Memory B cell (primary cell): Measurements from ENCODE around the gene FAR2.

Experiments used
- ATAC-seq: fragments of 150-1000 bp; cut with Tn5 transposase; 2 replicates; pipeline ENCODE4 v1.10.0; 2021; ENCODE audit warnings: low read depth, mild to moderate bottlenecking, moderate library complexity
- DNase-seq, 2 donors: peaks; one replicate each; pipeline ENCODE4 v3.0.0; 2022; ENCODE audit warnings: low spot score in 2 of 2
- H3K27ac Mint-ChIP-seq: one replicate; pipeline ENCODE4 v1.8.0; 2022; ENCODE audit warnings: mild to moderate bottlenecking, moderate library complexity, mixed read lengths
- H3K27me3 Mint-ChIP-seq: one replicate; pipeline ENCODE4 v1.8.0; 2022; ENCODE audit warnings: mixed read lengths
- H3K36me3 Mint-ChIP-seq: one replicate; pipeline ENCODE4 v1.8.0; 2022; ENCODE audit warnings: mild to moderate bottlenecking, mixed read lengths
- H3K4me1 Mint-ChIP-seq: one replicate; pipeline ENCODE4 v1.8.0; 2022; ENCODE audit warnings: mixed read lengths
- H3K4me3 Mint-ChIP-seq: one replicate; pipeline ENCODE4 v1.8.0; 2022; ENCODE audit warnings: mild to moderate bottlenecking, moderate library complexity, mixed read lengths
- H3K9me3 Mint-ChIP-seq: one replicate; pipeline ENCODE4 v1.8.0; 2022; ENCODE audit warnings: mixed read lengths

The FAR2 gene

DNA sequence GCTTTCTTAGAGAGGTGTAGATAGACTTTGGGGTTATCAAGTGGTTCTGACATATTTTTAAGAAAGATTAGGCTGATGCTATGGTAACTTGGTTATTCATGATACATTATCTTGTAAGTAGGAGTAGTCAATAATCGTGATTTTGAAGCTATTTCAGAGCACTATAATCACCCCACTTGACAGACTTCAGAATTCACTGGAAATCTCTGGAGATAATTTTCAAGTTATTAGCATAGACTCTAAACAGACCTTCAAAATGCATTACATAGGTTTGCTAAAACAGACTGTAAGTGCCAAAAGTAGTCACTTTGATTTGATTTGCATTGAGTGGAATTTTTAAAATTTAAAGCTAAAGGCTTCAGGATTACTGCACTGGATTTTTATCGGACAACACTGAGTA is 157.6 kb downstream of the FAR2 start:
- Mint-ChIP-seq H3K27ac (no peak overlapping the region), H3K36me3 (no peaks in the 10 kb centered on the region), H3K27me3 (no peaks in the 10 kb centered on the region), H3K4me3 (no peak overlapping the region), H3K9me3 (no peaks in the 10 kb centered on the region), H3K4me1 (no peaks in the 10 kb centered on the region)
- no peak for DNase-seq
- ATAC-seq = no peak

DNA sequence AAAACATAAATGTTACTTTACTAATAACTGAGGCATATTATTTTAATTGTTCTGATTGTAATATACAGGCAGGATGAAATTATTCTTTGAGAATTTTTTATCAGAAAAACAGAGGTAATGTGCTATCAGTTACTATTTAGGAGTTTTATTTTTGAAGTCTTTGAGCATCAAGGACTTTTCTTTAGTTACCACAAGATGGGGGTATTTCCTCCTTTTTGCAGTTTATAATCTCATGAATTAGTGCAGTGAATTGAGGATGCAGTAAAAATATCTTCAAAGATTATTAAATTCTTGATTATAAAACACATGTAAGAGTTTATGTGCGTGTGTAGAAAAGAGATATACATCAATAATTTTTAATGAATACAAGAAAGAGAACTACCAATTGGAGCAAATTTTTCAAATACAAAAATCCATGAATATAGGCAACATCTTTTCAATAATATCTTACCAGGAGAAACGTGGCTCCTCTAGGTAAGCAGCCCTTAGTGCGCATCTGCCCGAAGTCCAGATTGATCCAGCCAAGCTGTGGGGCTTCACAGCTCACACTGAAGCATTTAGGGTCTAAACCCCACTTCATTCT is 160.3 kb downstream of the FAR2 start:
- no peak overlapping the region for H3K4me3 Mint-ChIP-seq
- no peak overlapping the region for H3K27ac Mint-ChIP-seq
- ATAC-seq (no peak), DNase-seq (no peak)
- H3K4me1 Mint-ChIP-seq = no peaks in the 10 kb centered on the region
- H3K9me3 Mint-ChIP-seq = no peaks in the 10 kb centered on the region
- H3K36me3 Mint-ChIP-seq = no peaks in the 10 kb centered on the region
- H3K27me3 Mint-ChIP-seq = no peaks in the 10 kb centered on the region

GRCh38 chr12:29310899-29311298 is 161.8 kb downstream of the FAR2 start:
- no peaks in the 10 kb centered on the region for H3K4me1 Mint-ChIP-seq
- no peaks in the 10 kb centered on the region for H3K9me3 Mint-ChIP-seq
- peaks cover 2% of the 10 kb centered on the region for H3K36me3 Mint-ChIP-seq

GRCh38 chr12:29314416-29314815 is 165.3 kb downstream of the FAR2 start:
- DNase-seq = no peak
- Mint-ChIP-seq H3K4me1 (peaks cover 7% of the 10 kb centered on the region), H3K36me3 (peaks cover 2% of the 10 kb centered on the region), H3K9me3 (no peaks in the 10 kb centered on the region), H3K27me3 (no peaks in the 10 kb centered on the region), H3K27ac (no peak overlapping the region), H3K4me3 (no peak overlapping the region)
- ATAC-seq = no peak

More at GRCh38 chr12:29310899-29311298, 161.8 kb downstream of the FAR2 start:
- ATAC-seq (no peak), DNase-seq (no peak)
- H3K27ac Mint-ChIP-seq = no peak overlapping the region
- H3K4me3 Mint-ChIP-seq = no peak overlapping the region
- no peaks in the 10 kb centered on the region for H3K27me3 Mint-ChIP-seq

DNA sequence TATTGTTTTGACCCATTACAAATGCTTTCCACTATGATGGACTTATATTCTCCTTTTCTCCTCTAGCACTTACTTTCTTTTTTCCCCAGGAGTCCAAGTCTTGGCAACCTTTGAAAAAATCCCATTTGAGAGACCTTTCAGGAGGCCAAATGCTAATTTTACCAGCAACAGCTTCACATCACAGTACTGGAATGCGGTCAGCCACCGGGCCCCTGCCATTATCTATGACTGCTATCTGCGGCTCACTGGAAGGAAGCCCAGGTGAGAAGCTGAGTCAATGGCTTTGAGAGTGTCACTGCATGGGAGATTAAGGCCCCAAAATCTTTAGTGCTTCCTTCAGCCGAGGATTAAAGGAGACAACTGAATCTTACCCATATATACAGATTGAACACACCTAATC is 167.7 kb downstream of the FAR2 start:
- DNase-seq (no peak), ATAC-seq (no peak)
- Mint-ChIP-seq H3K27me3 (no peaks in the 10 kb centered on the region), H3K4me3 (no peak overlapping the region), H3K27ac (no peak overlapping the region), H3K9me3 (no peaks in the 10 kb centered on the region), H3K36me3 (peaks cover 6% of the 10 kb centered on the region), H3K4me1 (peaks cover 7% of the 10 kb centered on the region)

GRCh38 chr12:29317556-29318363 is 168.7 kb downstream of the FAR2 start:
- Mint-ChIP-seq H3K27me3 (no peaks in the 10 kb centered on the region), H3K36me3 (peaks cover 11% of the 10 kb centered on the region), H3K4me3 (no peak overlapping the region), H3K27ac (peak overlapping the region; percentile 24), H3K4me1 (peaks cover 7% of the 10 kb centered on the region), H3K9me3 (no peaks in the 10 kb centered on the region)
- DNase-seq (peak in 1 of 2 donors; percentile 29), ATAC-seq (peak; percentile 100)

GRCh38 chr12:29320295-29321085 is 171.4 kb downstream of the FAR2 start:
- DNase-seq (no peak), ATAC-seq (no peak)
- Mint-ChIP-seq H3K9me3 (no peaks in the 10 kb centered on the region), H3K4me1 (peaks cover 8% of the 10 kb centered on the region), H3K36me3 (peaks cover 22% of the 10 kb centered on the region), H3K27ac (no peak overlapping the region), H3K4me3 (no peak overlapping the region), H3K27me3 (no peaks in the 10 kb centered on the region)

- Mint-ChIP-seq H3K9me3 (no peaks in the 10 kb centered on the region), H3K36me3 (peaks cover 28% of the 10 kb centered on the region), H3K27me3 (no peaks in the 10 kb centered on the region), H3K27ac (no peak overlapping the region), H3K4me3 (no peak overlapping the region), H3K4me1 (peaks cover 10% of the 10 kb centered on the region)
- no peak for DNase-seq
- ATAC-seq = no peak
These were observed 173.1 kb downstream of the FAR2 start for GRCh38 chr12:29322157-29322556.

DNA sequence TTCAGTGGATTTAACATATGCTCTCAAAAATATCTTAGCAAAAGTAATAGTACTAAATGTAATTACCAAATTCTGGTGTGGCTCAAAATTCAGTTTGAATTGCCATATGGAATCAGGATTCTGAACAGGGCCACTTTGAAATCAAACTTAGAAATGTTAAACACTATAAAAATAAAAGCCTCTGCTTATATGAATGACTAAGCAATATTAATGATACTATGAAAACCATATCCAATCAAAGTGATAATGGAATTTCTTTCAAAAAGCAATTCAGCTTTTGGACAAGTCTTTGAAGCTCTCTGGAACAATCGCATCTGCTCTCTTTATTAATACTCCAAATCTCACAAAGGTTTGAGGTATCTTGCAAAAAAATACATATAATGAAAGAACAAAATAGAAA is 180.3 kb downstream of the FAR2 start:
- peaks cover 10% of the 10 kb centered on the region for H3K36me3 Mint-ChIP-seq
- ATAC-seq (no peak), DNase-seq (no peak)
- H3K27ac Mint-ChIP-seq = no peak overlapping the region
- H3K4me1 Mint-ChIP-seq = peaks cover 3% of the 10 kb centered on the region
- no peak overlapping the region for H3K4me3 Mint-ChIP-seq
- H3K9me3 Mint-ChIP-seq = no peaks in the 10 kb centered on the region
- no peaks in the 10 kb centered on the region for H3K27me3 Mint-ChIP-seq

GRCh38 chr12:29333178-29333577 is 184.1 kb downstream of the FAR2 start:
- H3K27ac Mint-ChIP-seq = no peak overlapping the region

GRCh38 chr12:29334937-29335336 is 185.9 kb downstream of the FAR2 start:
- H3K36me3 Mint-ChIP-seq = peaks cover 1% of the 10 kb centered on the region
- DNase-seq = no peak
- no peaks in the 10 kb centered on the region for H3K27me3 Mint-ChIP-seq
- no peak for ATAC-seq
- H3K4me3 Mint-ChIP-seq = no peak overlapping the region
- H3K4me1 Mint-ChIP-seq = no peaks in the 10 kb centered on the region
- no peak overlapping the region for H3K27ac Mint-ChIP-seq
- no peaks in the 10 kb centered on the region for H3K9me3 Mint-ChIP-seq

More at GRCh38 chr12:29333178-29333577, 184.1 kb downstream of the FAR2 start:
- Mint-ChIP-seq H3K4me1 (no peaks in the 10 kb centered on the region), H3K9me3 (no peaks in the 10 kb centered on the region), H3K27me3 (no peaks in the 10 kb centered on the region), H3K36me3 (peaks cover under 1% of the 10 kb centered on the region), H3K4me3 (no peak overlapping the region)
- DNase-seq (no peak), ATAC-seq (no peak)

GRCh38 chr12:29337325-29337724 is 188.2 kb downstream of the FAR2 start:
- ATAC-seq = no peak
- Mint-ChIP-seq H3K27me3 (no peaks in the 10 kb centered on the region), H3K36me3 (peaks cover 5% of the 10 kb centered on the region), H3K4me3 (no peak overlapping the region), H3K9me3 (no peaks in the 10 kb centered on the region), H3K27ac (no peak overlapping the region), H3K4me1 (no peaks in the 10 kb centered on the region)
- no peak for DNase-seq

- Mint-ChIP-seq H3K4me1 (no peaks in the 10 kb centered on the region), H3K27ac (peak overlapping the region; percentile 62), H3K9me3 (no peaks in the 10 kb centered on the region), H3K36me3 (peaks cover 17% of the 10 kb centered on the region), H3K27me3 (no peaks in the 10 kb centered on the region), H3K4me3 (no peak overlapping the region)
- ATAC-seq (no peak), DNase-seq (no peak)
These were observed 194.1 kb downstream of the FAR2 start for GRCh38 chr12:29343022-29343799.
